ENCODE data around the gene TFIP11. TPM values are rescaled to one million over a fixed set of nuclear protein-coding genes. Genes with fewer than 3 reads are reported as not detected.
A peak's percentile ranks its signal among the peaks of the same experiment; 100 is the strongest.

Gene TFIP11
- total and polyA plus RNA-seq, 10 donors: 21.5 to 46.3 (median 41.2) TPM

DNA sequence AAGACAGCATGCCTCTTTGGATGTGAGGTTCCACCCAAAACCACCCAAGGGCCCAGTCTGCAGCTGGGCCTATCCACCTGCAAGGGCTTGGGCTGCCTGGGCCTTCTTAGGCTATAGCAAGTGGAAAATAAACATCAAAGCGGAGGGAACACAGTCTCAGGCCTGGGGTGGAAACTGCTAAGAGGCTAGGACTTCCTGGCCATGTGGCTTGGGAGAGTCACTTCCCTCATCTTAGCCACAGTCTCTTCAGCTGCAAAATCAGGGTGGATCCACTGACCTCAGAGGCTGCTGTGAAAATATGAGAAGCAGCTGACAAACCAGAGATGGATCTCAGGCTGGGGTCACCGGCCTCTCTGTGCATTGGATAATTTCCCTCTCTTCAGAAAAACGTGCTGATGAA, 30.6 kb upstream of the TFIP11 start:
- peaks cover 0 to 95% (median 37%) of the 10 kb centered on the region in 6 donors for H3K36me3 ChIP-seq
- intact Hi-C loops (cut with DNase I; ENCODE audit: low total_unique reads): no loop called here

DNA sequence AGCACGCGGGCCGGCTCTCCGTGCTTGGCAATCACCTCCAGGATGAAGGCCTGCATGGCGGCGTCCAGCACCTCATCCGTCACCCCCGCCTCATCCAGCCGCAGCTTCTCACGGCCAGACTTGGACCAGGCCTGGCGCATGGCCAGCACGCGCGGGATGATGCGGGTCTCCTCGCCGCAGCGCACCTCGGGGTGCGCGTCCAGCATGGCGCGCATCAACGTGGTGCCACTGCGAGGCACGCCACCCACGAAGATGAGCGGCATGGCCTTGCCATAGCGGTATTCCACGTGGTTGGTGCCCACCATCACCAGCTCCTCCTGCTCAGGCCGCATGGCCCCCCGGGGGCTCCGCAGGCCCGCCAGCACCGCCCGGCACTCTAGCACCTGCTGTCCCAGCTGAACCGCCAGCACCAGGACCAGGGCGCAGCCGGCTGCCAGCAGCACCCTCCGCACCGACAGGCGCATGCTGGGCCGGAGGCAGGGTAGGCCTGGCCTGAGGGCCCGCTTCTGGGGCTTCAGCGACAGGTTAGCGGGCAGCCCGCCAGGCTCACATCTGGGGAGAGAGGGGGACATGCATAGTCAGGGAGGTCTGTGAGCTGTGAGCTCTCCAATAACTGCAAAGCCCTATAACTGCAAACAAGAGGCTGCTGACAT, 29.0 kb upstream of the TFIP11 start:
- TF ChIP-seq, protein P1, sequence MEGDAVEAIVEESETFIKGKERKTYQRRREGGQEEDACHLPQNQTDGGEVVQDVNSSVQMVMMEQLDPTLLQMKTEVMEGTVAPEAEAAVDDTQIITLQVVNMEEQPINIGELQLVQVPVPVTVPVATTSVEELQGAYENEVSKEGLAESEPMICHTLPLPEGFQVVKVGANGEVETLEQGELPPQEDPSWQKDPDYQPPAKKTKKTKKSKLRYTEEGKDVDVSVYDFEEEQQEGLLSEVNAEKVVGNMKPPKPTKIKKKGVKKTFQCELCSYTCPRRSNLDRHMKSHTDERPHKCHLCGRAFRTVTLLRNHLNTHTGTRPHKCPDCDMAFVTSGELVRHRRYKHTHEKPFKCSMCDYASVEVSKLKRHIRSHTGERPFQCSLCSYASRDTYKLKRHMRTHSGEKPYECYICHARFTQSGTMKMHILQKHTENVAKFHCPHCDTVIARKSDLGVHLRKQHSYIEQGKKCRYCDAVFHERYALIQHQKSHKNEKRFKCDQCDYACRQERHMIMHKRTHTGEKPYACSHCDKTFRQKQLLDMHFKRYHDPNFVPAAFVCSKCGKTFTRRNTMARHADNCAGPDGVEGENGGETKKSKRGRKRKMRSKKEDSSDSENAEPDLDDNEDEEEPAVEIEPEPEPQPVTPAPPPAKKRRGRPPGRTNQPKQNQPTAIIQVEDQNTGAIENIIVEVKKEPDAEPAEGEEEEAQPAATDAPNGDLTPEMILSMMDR (IDR thresholded peaks at IDR 0.05 in 8 of 11, conservative IDR thresholded peaks at IDR 0.05 in 3 of 11): no peak
- TF ChIP-seq POLR2AphosphoS5 (IDR thresholded peaks at IDR 0.05): peak in 1 of 3 donors; percentile 55
- Histone ChIP-seq H3K36me3 (peaks cover 0 to 95% (median 48%) of the 10 kb centered on the region in 6 donors), H3K27me3 (replicated peaks in 1 of 7) (no peaks in the 10 kb centered on the region), H3K4me3 (no peak overlapping the region), H3K9me3 (no peaks in the 10 kb centered on the region), H3K4me1 (peaks cover 8 to 51% (median 27%) of the 10 kb centered on the region in 6 donors), H3K27ac (no peak overlapping the region)
- no peak for DNase-seq
- intact Hi-C loops (cut with DNase I; ENCODE audit: low total_unique reads): no loop called here
- 92 to 96% (median 94%) methylated on average over 29 to 47 of the region's 47 CpGs for WGBS, 5 donors

More for the DNA sequence above, 30.6 kb upstream of the TFIP11 start:
- Histone ChIP-seq H3K4me3 (no peak overlapping the region), H3K4me1 (peaks cover 8 to 58% (median 35%) of the 10 kb centered on the region in 6 donors), H3K27ac (peak overlapping the region; percentile 26 to 78 (median 52)), H3K9me3 (no peaks in the 10 kb centered on the region), H3K27me3 (replicated peaks in 1 of 7) (no peaks in the 10 kb centered on the region)
- WGBS, 5 donors: 21 to 39% (median 27%) methylated on average over 3 of the region's 3 CpGs
- DNase-seq: no peak
- TF ChIP-seq, protein P1 (IDR thresholded peaks at IDR 0.05 in 8 of 11, conservative IDR thresholded peaks at IDR 0.05 in 3 of 11): no peak
- TF ChIP-seq POLR2AphosphoS5 (IDR thresholded peaks at IDR 0.05): peak in 1 of 3 donors; percentile 42
- TF ChIP-seq POLR2A (IDR thresholded peaks at IDR 0.05): no peak

DNA sequence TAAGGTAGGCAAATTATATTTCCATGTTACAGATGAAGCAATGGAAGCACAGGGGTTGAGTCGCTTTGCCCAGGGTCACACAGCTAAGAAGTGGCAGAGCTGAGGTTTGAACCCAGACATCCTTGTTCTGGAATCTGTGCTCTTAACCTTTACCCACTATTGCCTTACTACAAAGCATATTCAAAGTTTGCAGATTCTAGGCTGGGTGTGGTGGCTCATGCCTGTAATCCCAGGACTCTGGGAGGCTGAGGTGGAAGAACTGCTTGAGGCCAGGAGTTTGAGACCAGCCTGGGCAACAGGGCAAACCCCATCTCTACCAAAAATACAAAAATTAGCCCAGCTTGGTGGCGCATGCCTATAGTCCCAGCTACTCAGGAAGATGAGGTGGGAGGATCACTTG, 27.8 kb upstream of the TFIP11 start:
- TF ChIP-seq POLR2AphosphoS5 (IDR thresholded peaks at IDR 0.05) (no peak), POLR2A (IDR thresholded peaks at IDR 0.05) (no peak)
- TF ChIP-seq, protein P1 (IDR thresholded peaks at IDR 0.05 in 8 of 11, conservative IDR thresholded peaks at IDR 0.05 in 3 of 11): no peak
- H3K4me3 ChIP-seq: no peak overlapping the region
- no peak overlapping the region for H3K27ac ChIP-seq
- H3K36me3 ChIP-seq: peaks cover 0 to 100% (median 51%) of the 10 kb centered on the region in 6 donors
- no peak for DNase-seq
- intact Hi-C loops (cut with DNase I; ENCODE audit: low total_unique reads): no loop called here
- H3K27me3 ChIP-seq (replicated peaks in 1 of 7): no peaks in the 10 kb centered on the region
- peaks cover 8 to 53% (median 32%) of the 10 kb centered on the region in 6 donors for H3K4me1 ChIP-seq
- WGBS, 5 donors: 88 to 100% (median 97%) methylated on average over 2 of the region's 2 CpGs
- no peaks in the 10 kb centered on the region for H3K9me3 ChIP-seq

DNA sequence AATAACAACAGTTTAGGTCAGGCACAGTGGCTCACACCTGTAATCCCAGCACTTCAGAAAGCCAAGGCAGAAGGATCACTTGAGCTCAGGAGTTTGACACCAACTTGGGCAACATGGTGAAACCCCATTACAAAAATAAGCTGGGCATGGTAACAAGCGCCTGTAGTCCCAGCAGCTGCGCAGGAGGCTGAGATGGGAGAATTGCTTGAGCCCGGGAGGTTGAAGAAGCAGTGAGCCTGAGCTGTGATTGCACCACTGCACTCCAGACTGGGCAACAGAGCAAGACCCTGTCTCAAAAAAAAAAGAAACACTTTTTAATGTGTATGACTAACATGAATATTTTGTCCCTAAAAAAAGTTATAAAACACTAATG, 24.5 kb upstream of the TFIP11 start:
- DNase-seq: no peak
- Histone ChIP-seq H3K4me3 (no peak overlapping the region), H3K27me3 (replicated peaks in 1 of 7) (no peaks in the 10 kb centered on the region), H3K27ac (peak overlapping the region in 2 of 8 donors; percentile 70 to 76), H3K4me1 (peaks cover 0 to 48% (median 17%) of the 10 kb centered on the region in 6 donors), H3K36me3 (peaks cover 0 to 100% (median 57%) of the 10 kb centered on the region in 6 donors), H3K9me3 (no peaks in the 10 kb centered on the region)
- intact Hi-C loops (cut with DNase I; ENCODE audit: low total_unique reads): no loop called here
- TF ChIP-seq POLR2A (IDR thresholded peaks at IDR 0.05) (no peak), POLR2AphosphoS5 (IDR thresholded peaks at IDR 0.05) (no peak)
- TF ChIP-seq, protein P1 (IDR thresholded peaks at IDR 0.05 in 8 of 11, conservative IDR thresholded peaks at IDR 0.05 in 3 of 11): no peak
- WGBS, 5 donors: 83 to 97% (median 88%) methylated on average over 3 of the region's 3 CpGs
